DND-41 (cell line): ENCODE measurements around the gene NIT2.

ENCODE experiments used
- CTCF ChIP-seq: IDR thresholded peaks from 2 replicates; pipeline ENCODE4 v1.5.1; 2012; ENCODE audit warnings: borderline replicate concordance, low read length, moderate library complexity, mild to moderate bottlenecking; ENCODE audit not compliant: poor library complexity, severe bottlenecking; ENCODE audit errors: extremely low read depth
- EZH2 ChIP-seq: IDR thresholded peaks from 3 replicates; pipeline ENCODE4 v1.6.1; 2012; ENCODE audit warnings: borderline replicate concordance, low read depth, mild to moderate bottlenecking, moderate library complexity, low read length, inconsistent platforms; ENCODE audit not compliant: severe bottlenecking

- TF ChIP-seq CTCF = no peak
- TF ChIP-seq EZH2 = no peak
Measured at GRCh38 chr3:100333051-100333450, 1.5 kb upstream of the NIT2 start.
